Adrenal gland (tissue), 5 donors: Measurements from ENCODE around the gene MEAF6.

Experiments
- CTCF ChIP-seq, 6 experiments: fragments of 450-650 bp in 4 of 6; fragments of 200-600 bp in 2 of 6; sonication (generic) in 1 of 6; IDR thresholded peaks; 1 replicate in 5 of 6; 2 replicates in 1 of 6; pipeline versions ENCODE4 v1.5.1 to v1.8.0; 2016 to 2021; ENCODE audit warnings: antibody characterized with exemption in 6 of 6, mild to moderate bottlenecking in 2 of 6, moderate library complexity in 1 of 6
- POLR2A ChIP-seq, 2 donors: fragments of 450-650 bp; IDR thresholded peaks; one replicate each; pipeline ENCODE4 v1.6.1; 2017; ENCODE audit warnings: antibody characterized with exemption in 2 of 2, mild to moderate bottlenecking in 2 of 2, moderate library complexity in 1 of 2
- donor health status: DM: no; HTN: no; CAD: no.

- TF ChIP-seq CTCF (IDR thresholded peaks at IDR 0.05) (no peak), POLR2A (IDR thresholded peaks at IDR 0.05) (no peak)
Observed at GRCh38 chr1:37477946-37478345, 36.6 kb downstream of the MEAF6 start.
